Lower leg skin (tissue), 4 donors: Measurements from ENCODE around the gene TSPEAR. TPM values are rescaled to one million over a fixed set of nuclear protein-coding genes. Genes with fewer than 3 reads are reported as not detected.

Source experiments
- DNase-seq, 2 donors: peaks; one replicate each; pipeline ENCODE4 v3.0.0-alpha.2; 2019; ENCODE audit warnings: low spot score in 2 of 2
- H3K4me3 ChIP-seq: fragments of 200-600 bp; sonication (generic); 2 replicates; pipeline ENCODE4 v1.5.1; 2017; ENCODE audit warnings: mild to moderate bottlenecking, low read depth; ENCODE audit not compliant: poor library complexity, severe bottlenecking
- CTCF ChIP-seq, 3 donors: fragments of 450-650 bp; IDR thresholded peaks; one replicate each; pipeline ENCODE4 v1.5.1; 2016; ENCODE audit warnings: antibody characterized with exemption in 3 of 3, mild to moderate bottlenecking in 3 of 3, moderate library complexity in 2 of 3
- POLR2A ChIP-seq, 2 donors: fragments of 450-650 bp; IDR thresholded peaks; one replicate each; pipeline ENCODE4 v1.6.1; 2016 to 2017; ENCODE audit warnings: antibody characterized with exemption in 2 of 2, mild to moderate bottlenecking in 1 of 2, moderate library complexity in 1 of 2
- WGBS, 2 donors: methylation state at CpG; one replicate each; pipeline ENCODE4 v1.1.5; 2018; 5-methylcytosine and 5-hydroxymethylcytosine counted together
- intact Hi-C: fragments of 100-400 bp; cut with DNase I; formaldehyde crosslinking; loops from one replicate; pipeline ENCODE4 v1.15.0; 2023; ENCODE audit warnings: low total_unique reads
- total RNA-seq, 4 donors: library from RNA; depleted of rRNA; stranded (reverse); fragments of >200 nt; gene quantifications; one replicate each; pipeline ENCODE4 v1.1.0, GENCODE V29; 2016

TSPEAR gene
- total RNA-seq, 4 donors from 2014 or later: 0.06 TPM; not detected in 3

GRCh38 chr21:44684483-44684882, 26.9 kb downstream of the TSPEAR start:
- peak in 1 of 2 donors; percentile 61 for DNase-seq
- 73 to 74% methylated on average over 6 of the region's 6 CpGs for WGBS, 2 donors
- no peak for TF ChIP-seq POLR2A (IDR thresholded peaks at IDR 0.05)
- no peak for TF ChIP-seq CTCF (IDR thresholded peaks at IDR 0.05)
- intact Hi-C loops: no loop called here
- no peak overlapping the region for H3K4me3 ChIP-seq

GRCh38 chr21:44684077-44684476, 27.3 kb downstream of the TSPEAR start:
- DNase-seq: peak in 1 of 2 donors; percentile 54
- no peak for TF ChIP-seq POLR2A (IDR thresholded peaks at IDR 0.05)
- TF ChIP-seq CTCF (IDR thresholded peaks at IDR 0.05): no peak
- H3K4me3 ChIP-seq: no peak overlapping the region
- intact Hi-C loops: no loop called here
- 75 to 79% methylated on average over 7 of the region's 7 CpGs for WGBS, 2 donors

- TF ChIP-seq POLR2A (IDR thresholded peaks at IDR 0.05): no peak
- TF ChIP-seq CTCF (IDR thresholded peaks at IDR 0.05): no peak
- WGBS, 2 donors: 80 to 82% methylated on average over 15 of the region's 15 CpGs
- intact Hi-C loops: no loop called here
- peak in 1 of 2 donors; percentile 64 for DNase-seq
- H3K4me3 ChIP-seq: no peak overlapping the region
Measured at GRCh38 chr21:44682580-44683151, 28.7 kb downstream of the TSPEAR start.

GRCh38 chr21:44681861-44682579, 29.4 kb downstream of the TSPEAR start, which contains the start of gene KRTAP12-1:
Gene KRTAP12-1 (minus strand): TSS chr21:44682163. CDS start chr21:44682123, 40 bp downstream.
- peak in 1 of 2 donors; percentile 58 for DNase-seq

GRCh38 chr21:44681152-44681551, 30.2 kb downstream of the TSPEAR start:
- WGBS, 2 donors: 73 to 80% methylated on average over 11 of the region's 11 CpGs

More at GRCh38 chr21:44681861-44682579, 29.4 kb downstream of the TSPEAR start, which contains the start of gene KRTAP12-1:
- H3K4me3 ChIP-seq: no peak within 1 kb of the TSS
- TF ChIP-seq POLR2A (IDR thresholded peaks at IDR 0.05) (no peak), CTCF (IDR thresholded peaks at IDR 0.05) (no peak)
- 77 to 84% methylated on average over 11 to 20 of the region's 23 CpGs for WGBS, 2 donors
- intact Hi-C loops: no loop called here

More at GRCh38 chr21:44681152-44681551, 30.2 kb downstream of the TSPEAR start:
- H3K4me3 ChIP-seq: no peak overlapping the region
- DNase-seq: peak in 1 of 2 donors; percentile 68
- no peak for TF ChIP-seq POLR2A (IDR thresholded peaks at IDR 0.05)
- no peak for TF ChIP-seq CTCF (IDR thresholded peaks at IDR 0.05)
- intact Hi-C loops: no loop called here
